ENCODE results near the gene DNAJC8.

Gene DNAJC8

GRCh38 chr1:28249013-28249865, 16.4 kb upstream of the DNAJC8 start:
- peak in 1 of 2 experiments; percentile 40 for DNase-seq

DNA sequence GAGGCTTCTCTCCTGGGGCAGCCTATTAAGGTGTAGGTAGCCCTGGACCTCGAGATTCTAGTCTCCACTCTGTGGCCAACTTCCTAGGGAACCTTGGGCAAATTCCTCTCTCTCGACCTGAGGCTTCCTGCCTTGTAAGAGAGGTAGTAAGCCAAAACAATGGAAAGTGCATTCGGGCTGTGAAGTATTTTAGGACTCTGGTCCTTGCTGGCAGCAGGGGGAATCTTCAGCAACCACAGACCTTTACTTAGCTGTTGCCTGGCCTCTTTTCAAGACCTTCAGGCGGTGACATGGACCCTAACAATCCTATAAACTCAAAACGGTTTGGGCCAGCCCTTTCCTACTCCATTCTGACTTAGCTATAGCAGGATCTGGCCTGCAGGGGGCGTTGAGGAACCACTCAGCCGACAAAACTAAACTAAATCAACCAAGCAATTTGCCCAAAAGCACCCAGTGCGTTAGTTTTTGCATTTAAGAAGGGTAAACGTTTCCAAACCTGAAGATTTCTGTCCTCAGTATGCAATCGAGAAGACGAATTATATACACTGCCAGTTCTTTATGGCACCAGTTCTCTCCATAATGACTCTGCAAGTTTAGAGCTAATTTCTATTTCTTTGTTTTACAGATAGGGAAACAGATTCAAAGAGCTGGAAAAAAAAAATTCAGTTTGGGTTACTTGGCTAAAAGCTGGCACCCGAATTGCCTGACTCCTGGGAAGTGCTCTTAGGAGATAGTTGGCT, 15.6 kb upstream of the DNAJC8 start:
- peak; percentile 86 to 90 for DNase-seq

GRCh38 chr1:28247612-28248272, 14.9 kb upstream of the DNAJC8 start:
- DNase-seq, result no peak

- no peak for DNase-seq
These were observed 13.6 kb upstream of the DNAJC8 start for GRCh38 chr1:28246427-28246832.

- no peak for DNase-seq
These were observed 11.9 kb upstream of the DNAJC8 start for GRCh38 chr1:28244549-28245251.

GRCh38 chr1:28243685-28244311, 11.0 kb upstream of the DNAJC8 start:
- DNase-seq, result no peak

- DNase-seq, result no peak
These were observed 8.9 kb upstream of the DNAJC8 start for GRCh38 chr1:28241638-28242241.

DNA sequence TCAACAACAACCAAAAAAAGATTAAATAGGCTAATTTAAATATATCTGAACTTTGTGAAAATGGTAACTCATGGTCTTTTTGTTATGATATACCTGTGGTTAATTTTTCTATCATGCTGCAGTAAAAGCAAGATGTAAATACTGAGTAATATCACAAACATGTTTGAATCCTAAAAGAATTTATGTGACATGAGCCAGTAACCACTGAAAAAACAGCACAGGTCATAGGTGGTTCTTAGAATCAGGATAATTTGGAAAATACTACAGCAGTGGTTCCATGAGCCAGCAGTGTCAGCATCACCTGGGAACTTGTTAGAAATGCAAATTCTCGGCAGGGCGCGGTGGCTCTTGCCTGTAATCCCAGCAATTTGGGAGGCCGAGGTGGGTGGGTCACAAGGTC, 7.2 kb upstream of the DNAJC8 start:
- DNase-seq, result no peak

GRCh38 chr1:28239004-28239403, 6.2 kb upstream of the DNAJC8 start:
- DNase-seq, result no peak

DNA sequence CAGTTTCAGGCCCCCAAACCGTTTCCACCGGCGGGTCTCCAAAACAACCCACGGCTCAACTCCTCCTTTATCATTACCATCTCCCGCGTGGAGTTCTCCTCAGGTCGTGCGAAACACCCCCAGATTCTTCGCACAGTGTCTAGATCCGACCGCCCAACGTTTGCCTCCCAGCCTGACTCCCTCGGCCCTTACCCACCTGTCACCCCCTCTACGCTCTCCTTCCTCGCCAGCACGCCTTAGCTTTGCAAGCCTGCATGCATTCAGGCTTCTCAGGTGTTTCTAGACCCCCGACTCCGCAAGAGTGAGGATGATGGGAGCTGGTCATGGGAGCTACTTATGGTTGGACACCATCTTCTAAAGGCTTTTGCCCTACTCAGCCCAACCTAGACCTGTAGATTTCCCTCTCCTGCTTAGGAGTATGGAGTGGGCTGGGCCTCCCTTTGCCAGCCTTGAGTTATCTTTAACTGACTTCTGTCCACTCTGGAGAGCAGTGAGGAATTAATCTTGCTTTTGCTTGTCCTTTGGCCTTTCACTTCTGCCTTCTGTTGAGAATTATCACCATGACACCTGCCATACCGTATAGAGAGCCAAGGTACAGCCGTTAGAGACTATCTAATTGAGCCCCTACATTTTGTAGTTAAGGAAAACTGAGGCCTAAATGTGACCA, 4.0 kb upstream of the DNAJC8 start:
- DNase-seq, result no peak

DNA sequence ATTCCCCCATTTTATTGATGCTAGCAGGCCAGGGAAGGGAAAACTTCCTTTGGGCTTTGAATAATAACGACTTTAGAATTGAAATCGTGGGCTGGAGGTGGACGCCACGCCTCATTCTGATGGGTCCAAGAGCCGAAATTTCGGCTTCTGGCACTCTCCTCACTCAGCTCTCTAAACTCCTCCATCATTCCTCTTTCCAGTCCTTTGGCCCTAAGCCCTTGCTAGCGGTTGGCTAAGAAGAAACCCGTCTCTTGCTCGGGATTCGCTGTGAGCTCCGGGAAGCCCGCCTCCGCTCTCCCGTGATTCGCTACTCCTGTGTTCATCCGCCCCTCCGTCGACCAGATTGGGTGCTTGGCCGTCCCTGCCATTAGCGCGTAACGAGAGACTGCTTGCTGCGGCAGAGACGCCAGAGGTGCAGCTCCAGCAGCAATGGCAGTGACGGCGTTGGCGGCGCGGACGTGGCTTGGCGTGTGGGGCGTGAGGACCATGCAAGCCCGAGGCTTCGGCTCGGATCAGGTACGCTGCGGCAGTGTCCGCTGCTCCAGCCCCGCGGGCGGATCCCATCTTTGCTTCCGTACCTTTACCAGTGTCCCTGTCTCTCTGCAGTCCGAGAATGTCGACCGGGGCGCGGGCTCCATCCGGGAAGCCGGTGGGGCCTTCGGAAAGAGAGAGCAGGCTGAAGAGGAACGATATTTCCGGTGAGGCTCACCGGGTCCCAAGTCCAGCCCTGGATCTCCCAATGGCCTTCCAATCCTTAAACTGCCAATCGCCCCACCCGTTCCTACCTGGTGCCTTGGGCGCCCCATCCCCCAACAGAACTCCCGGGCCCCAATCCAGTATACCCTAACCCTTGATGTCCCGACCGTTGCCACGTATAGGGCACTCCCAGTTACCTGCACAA, 3.2 kb upstream of the DNAJC8 start, which contains the start of gene ATP5IF1:
Gene ATP5IF1, plus strand, starts transcription at position 370 of the 901 bp plus-strand sequence. Its CDS starts 60 bp downstream, at position 430.
- peak; percentile 94 to 96 for DNase-seq

DNA sequence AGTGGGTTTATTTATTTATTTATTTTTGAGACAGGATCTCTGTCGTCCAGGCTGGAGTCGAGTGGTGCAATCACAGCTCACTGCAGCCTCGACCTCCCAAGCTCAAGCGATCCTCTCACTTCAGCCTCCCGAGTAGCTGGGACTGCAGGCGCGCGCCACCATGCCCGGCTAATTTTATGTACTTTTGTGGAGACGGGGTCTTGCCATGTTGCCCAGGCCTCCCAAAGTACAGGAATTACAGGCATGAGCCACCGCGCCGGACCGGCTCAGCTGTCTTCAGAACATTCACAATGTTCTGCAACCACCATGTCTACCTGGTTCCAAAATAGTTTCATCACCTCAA, 406 bp upstream of the DNAJC8 start:
- DNase-seq, result no peak

DNA sequence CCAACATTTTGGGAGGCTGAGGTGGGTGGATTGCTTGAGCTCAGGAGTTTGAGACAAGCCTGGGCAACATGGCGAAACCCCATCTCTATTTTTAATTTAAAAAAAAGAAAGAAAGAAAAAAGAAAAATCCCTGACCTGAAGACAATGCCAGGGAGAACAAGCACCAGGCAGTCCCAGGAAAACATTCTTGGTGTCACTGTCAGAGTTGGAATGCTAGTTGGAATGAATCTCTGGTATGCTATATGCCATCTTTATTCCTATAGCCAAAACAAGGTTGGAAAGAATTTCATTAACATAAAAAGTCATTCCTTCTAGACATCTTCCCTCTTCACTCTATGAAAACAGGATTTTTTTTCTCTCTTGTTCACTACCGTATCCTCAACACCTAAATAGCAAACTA, 2.8 kb downstream of the DNAJC8 start:
- DNase-seq, result no peak

- no peak for DNase-seq
These were observed 3.7 kb downstream of the DNAJC8 start for GRCh38 chr1:28229089-28229488.

- no peak for DNase-seq
These were observed 19.5 kb downstream of the DNAJC8 start for GRCh38 chr1:28213315-28213714.

DNA sequence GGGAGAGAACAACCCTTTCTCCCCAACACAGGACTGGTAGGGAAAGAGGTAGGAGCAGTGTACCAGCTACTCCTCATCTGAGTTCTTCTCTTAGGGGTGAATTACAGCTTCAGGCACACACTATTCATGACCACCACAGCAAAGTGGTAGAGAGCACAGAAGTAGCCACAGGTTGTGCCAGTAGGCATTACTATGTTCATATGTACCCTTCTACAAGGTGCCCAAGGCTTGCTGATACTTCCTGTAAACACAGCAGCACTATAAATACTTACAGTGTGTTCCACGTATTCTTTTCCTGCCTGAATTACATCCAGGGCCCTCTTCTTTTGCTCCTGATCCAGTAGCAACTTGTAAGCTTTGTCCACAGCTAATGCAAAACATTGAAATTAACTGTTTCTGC, 23.1 kb downstream of the DNAJC8 start:
- no peak for DNase-seq

- DNase-seq, result peak; percentile 59 to 70
These were observed 23.9 kb downstream of the DNAJC8 start for GRCh38 chr1:28208818-28209441.

DNA sequence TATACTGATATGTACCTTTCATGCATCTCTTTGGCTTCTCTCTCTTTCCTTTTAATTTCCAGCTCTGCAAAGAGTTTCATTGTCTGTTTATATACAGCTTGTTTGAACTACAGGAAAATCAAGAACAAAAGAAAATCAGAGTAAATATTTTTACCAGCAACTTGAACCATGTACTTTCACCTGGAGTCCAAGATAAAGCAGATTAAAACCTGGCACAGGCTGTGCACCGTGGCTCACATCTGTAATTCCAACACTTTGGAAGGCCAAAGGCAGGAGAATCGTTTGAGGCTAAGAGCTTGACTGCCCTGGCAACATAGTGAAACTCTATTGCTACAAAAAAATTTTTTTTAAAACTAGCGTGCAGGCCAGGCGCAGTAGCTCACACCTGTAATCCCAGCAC, 27.6 kb downstream of the DNAJC8 start:
- DNase-seq, result no peak

GRCh38 chr1:28200234-28200873, 32.5 kb downstream of the DNAJC8 start:
- no peak for DNase-seq

All from activated CD4-positive, alpha-beta T cell treated with anti-CD3 and anti-CD28 coated beads, Interleukin-2, amount 50 U/mL, for 48 hours (primary cell).